Ovary (tissue), 3 donors: ENCODE results near the gene CCT5.

Experiments
- EP300 ChIP-seq: sonication (generic); formaldehyde crosslinking; IDR thresholded peaks from one replicate; pipeline ENCODE4 v1.6.1; 2017; ENCODE audit warnings: antibody characterized with exemption
- POLR2A ChIP-seq: fragments of 450-650 bp; IDR thresholded peaks from one replicate; pipeline ENCODE4 v1.6.1; 2017; ENCODE audit warnings: antibody characterized with exemption, mild to moderate bottlenecking, moderate library complexity
- TF ChIP-seq, protein P1 (sequence below), 3 donors: fragments of 450-650 bp in 2 of 3; fragments of 200-600 bp in 1 of 3; IDR thresholded peaks; one replicate each; pipeline versions ENCODE4 v1.5.1 to v1.8.0; 2016 to 2022; ENCODE audit warnings: antibody characterized with exemption in 3 of 3, mild to moderate bottlenecking in 1 of 3
- donor health status: DM: no; HTN: no; CAD: no.

DNA sequence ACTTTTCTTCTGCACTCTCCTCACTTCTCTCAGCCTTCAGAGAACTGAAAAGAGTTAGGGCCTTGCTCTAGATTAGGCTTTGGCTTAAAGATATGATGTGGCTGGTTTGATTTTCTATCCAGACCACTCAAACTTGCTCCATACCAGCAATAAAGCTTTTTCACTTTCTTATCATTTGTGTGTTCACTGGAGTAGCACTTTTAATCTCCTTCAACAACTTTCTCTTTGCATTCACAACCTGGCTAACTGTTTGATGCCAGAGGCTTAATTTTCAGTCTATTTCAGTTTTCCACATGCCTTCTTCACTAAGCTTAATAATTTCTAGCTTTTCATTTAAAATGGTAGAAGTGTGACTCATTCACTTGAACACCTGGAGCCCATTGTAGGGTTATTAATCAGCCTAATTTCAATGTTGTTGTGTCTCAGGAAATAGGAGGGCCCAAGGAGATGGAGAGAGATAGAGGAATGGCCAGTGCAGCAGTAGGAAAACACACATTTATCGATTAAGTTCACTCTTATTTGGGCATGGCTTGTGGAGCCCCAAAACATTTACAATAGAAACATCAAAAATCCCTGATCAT, 6.3 kb upstream of the CCT5 start:
- TF ChIP-seq, protein P1, sequence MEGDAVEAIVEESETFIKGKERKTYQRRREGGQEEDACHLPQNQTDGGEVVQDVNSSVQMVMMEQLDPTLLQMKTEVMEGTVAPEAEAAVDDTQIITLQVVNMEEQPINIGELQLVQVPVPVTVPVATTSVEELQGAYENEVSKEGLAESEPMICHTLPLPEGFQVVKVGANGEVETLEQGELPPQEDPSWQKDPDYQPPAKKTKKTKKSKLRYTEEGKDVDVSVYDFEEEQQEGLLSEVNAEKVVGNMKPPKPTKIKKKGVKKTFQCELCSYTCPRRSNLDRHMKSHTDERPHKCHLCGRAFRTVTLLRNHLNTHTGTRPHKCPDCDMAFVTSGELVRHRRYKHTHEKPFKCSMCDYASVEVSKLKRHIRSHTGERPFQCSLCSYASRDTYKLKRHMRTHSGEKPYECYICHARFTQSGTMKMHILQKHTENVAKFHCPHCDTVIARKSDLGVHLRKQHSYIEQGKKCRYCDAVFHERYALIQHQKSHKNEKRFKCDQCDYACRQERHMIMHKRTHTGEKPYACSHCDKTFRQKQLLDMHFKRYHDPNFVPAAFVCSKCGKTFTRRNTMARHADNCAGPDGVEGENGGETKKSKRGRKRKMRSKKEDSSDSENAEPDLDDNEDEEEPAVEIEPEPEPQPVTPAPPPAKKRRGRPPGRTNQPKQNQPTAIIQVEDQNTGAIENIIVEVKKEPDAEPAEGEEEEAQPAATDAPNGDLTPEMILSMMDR (IDR thresholded peaks at IDR 0.05) = no peak
- TF ChIP-seq POLR2A = no peak
- TF ChIP-seq EP300 = no peak
